Head of caudate nucleus (tissue), 42 donors: Measurements from ENCODE around the gene FOCAD.
A peak's percentile ranks its signal among the peaks of the same experiment; 100 is the strongest.

Experiments
- DNase-seq, 42 donors: peaks; one replicate each; pipeline versions ENCODE4 v3.0.0 to v3.0.0-alpha.2; 2020 to 2021; ENCODE audit warnings: mixed read lengths in 7 of 42
- intact Hi-C: fragments of 100-400 bp; cut with DNase I; formaldehyde crosslinking; loops from one replicate; pipeline ENCODE4 v1.15.0; 2022

FOCAD gene

GRCh38 chr9:20835377-20836286 lies 151.6 kb downstream of the FOCAD start:
- intact Hi-C loops = no loop called here
- DNase-seq = peak in 2 of 42 donors; percentile 2 to 17

GRCh38 chr9:20837166-20837565 lies 153.1 kb downstream of the FOCAD start:
- no peak for DNase-seq
- intact Hi-C loops = no loop called here

DNA sequence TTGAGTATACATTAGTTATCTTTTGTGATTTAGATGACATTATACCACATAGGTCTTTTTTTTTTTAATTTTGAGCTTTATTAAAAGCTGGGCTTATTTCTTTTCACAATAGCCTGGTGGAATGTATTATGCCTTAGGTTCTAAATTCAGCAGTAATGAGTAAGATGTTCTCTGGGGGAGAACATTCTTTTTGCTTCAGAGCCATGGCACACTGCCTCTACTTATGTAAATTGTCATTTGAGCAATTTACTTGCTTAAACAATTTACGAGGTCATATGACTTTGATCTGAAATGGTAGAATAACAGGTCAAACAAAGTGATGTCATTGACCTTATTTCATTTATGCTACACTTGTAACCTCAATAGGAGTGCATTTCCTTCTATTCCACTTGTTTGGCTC lies 154.2 kb downstream of the FOCAD start:
- intact Hi-C loops = no loop called here
- DNase-seq = peak in 3 of 42 donors; percentile 1 to 9 (median 8)

DNA sequence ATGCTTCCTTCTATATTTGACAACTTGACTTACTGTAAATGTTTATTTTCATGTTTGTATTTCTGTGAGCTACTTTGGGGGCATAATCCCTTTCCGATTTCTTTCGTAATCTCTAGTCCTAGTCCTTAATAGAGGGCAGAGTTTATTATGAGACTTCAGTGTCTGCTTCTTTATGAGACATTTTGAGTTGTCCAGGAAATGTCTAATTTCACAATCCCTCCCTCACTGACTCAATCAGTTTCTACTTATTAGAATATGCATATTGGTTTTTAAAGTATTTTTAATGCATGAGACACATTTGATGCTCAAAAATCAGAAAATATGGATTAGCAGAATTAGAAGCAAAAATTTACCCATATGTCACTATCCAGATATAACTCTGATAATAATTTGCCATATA lies 160.9 kb downstream of the FOCAD start:
- DNase-seq = no peak
- intact Hi-C loops = no loop called here

DNA sequence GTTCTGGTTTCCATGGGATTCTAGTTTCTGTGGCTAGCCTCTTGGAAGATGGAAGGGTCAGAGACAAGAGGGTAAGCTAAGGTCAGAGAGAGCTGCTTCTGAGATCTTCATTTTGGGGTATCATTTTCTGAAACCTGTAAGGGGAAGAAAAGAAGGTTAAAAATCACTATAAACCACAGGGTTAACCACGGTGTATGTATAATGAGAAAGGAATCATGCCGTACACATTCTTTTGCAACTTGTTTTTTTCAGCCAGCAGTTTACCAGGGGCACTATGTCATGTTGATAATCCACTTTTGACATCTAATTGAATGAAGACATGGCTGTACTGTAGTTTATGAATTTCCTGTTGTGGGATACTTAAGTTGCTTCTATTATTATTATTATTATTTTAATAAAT lies 164.4 kb downstream of the FOCAD start:
- no peak for DNase-seq
- intact Hi-C loops = no loop called here

DNA sequence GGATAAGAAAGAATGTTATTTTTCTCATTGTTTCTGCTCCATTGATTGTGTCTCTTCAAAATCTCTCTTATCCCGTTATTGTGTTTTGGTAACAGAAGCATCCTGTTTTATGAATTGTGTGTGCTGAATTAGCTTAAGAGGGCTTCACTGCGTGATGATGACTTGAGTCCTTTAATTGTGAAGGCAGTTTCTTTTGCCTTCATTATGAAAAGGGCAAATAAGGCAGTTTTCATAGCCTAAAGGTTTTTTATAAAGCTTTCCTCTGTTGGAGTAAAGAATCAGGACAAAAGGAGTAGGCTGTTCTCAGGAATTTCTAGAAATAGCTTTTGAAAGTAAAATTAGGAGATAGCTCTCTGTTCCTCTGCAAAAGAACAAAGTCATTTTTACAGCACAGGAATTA lies 169.8 kb downstream of the FOCAD start:
- intact Hi-C loops = no loop called here
- DNase-seq = no peak

- no peak for DNase-seq
- intact Hi-C loops = no loop called here
Observed at GRCh38 chr9:20854444-20854843, 170.4 kb downstream of the FOCAD start.

GRCh38 chr9:20863945-20864344 lies 179.9 kb downstream of the FOCAD start:
- intact Hi-C loops = no loop called here
- no peak for DNase-seq

GRCh38 chr9:20865347-20865746 lies 181.3 kb downstream of the FOCAD start:
- intact Hi-C loops = no loop called here
- DNase-seq = no peak

DNA sequence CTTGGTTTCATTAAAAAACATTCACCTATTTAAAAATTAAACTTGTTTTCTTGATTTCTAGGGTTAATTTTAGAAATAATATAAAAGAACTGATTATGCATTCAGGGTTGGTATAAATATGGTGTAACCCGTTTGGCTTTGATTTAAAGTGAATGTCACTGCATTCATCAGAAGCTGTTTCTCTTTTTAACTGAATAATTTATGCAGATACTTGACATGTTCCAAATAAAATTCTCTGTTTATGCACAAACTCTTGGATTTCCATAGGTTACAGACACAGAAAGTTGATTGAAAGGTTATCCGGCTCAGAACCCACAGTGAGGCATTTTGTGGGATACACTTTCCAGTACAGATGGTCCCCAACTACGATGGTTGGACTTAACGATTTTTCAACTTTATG lies 186.1 kb downstream of the FOCAD start:
- no peak for DNase-seq
- intact Hi-C loops = no loop called here

DNA sequence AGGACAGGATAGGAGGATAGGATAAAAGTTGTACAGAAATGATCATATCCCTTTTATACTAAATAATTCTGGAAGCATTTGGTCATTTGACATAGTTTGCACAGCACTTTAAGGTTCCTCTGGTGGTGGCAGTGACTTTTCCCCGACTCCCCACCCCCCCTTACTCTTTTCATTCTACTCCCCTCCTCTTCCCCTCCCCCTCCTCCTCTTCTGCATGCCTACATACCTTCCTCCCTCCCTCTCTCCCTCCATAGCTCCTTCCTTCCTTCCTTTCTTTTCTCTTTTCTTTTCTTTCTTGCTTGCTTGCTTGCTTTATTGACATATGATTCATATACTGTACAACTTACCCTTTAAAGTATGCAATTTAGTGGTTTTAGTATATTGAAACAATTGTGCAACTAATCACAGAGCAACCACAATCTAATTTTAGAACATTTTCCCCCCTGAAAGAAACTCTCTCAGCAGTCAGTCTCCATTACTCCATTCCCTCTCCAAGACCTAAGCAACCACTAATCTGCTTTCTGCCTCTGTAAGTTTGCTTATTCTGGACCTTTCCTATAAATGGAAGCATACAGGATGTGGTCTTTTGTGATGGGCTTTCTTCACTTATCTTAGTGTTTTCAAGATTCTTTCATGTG lies 188.4 kb downstream of the FOCAD start:
- no peak for DNase-seq

DNA sequence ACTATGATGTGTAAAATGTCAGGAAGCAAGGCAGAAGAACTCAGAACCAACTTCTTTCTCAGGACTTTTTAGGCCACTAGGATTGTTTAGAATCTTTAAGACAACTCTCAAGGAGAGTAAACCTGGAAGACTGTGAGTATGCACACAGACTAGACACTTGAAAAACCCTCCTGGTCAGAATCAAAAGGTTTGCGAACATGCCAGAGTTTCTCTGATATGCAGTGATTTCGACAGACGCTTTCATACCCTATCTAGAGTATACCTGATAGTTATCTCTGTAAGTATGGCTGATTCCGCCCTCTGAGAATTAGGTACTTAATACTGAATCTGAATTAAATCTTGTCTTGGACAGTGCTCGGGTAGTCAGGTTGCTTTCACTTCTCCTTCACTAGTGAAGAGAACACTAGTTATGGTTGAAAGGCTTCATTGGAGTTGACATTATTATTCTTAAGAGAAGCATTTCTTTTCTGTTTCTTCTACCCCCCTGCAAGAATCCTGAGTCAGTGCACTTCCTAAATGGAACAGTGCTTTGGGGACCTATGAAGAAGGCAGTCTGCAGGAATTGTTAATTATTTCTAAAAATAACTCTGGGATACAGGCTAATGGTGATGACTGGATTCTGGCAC lies 189.3 kb downstream of the FOCAD start:
- no peak for DNase-seq
- intact Hi-C loops = no loop called here

More for the DNA sequence above, 188.4 kb downstream of the FOCAD start:
- intact Hi-C loops = no loop called here

GRCh38 chr9:20880271-20880670 lies 196.2 kb downstream of the FOCAD start:
- DNase-seq = no peak
- intact Hi-C loops = no loop called here

GRCh38 chr9:20880675-20881074 lies 196.6 kb downstream of the FOCAD start:
- intact Hi-C loops = no loop called here
- DNase-seq = no peak

- intact Hi-C loops = no loop called here
- peak in 41 of 42 donors; percentile 13 to 82 (median 50) for DNase-seq
Observed at GRCh38 chr9:20884985-20885593, 201.0 kb downstream of the FOCAD start.

DNA sequence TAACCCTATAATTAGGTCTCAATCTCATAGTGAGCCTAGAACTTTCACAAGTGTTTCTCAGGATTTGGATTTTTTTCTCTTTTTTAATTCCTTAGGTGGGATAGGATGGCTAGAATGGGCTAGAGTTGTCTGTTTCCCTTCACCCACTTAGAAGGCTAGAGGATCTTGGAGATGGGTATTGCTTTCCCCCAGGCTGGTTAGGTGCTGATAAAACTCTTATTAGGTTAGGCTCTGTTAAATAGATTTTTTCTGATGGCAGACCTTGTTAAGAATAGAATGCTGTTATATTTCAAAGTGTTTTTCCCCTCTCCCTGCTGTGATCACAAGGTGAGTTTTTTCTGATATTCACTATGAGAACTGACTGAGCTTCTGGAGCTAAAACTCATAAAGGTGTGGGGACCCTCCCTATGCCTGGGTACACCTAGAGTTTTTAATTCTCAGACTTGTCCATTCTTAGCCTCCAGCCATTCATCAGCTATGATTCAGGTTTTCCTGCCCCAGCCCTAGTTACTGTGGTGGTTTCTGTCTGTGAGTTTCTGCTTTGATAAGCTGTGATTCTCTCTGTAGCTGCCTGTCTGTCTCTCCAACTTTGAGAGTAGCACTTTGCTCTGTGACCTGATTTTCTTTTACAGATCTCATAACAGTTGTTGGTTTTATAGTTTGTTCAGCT lies 215.0 kb downstream of the FOCAD start:
- no peak for DNase-seq
- intact Hi-C loops = no loop called here

- intact Hi-C loops = no loop called here
- DNase-seq = no peak
Observed at GRCh38 chr9:20903212-20903611, 219.2 kb downstream of the FOCAD start.

- DNase-seq = no peak
- intact Hi-C loops = no loop called here
Observed at GRCh38 chr9:20904995-20905394, 220.9 kb downstream of the FOCAD start.

DNA sequence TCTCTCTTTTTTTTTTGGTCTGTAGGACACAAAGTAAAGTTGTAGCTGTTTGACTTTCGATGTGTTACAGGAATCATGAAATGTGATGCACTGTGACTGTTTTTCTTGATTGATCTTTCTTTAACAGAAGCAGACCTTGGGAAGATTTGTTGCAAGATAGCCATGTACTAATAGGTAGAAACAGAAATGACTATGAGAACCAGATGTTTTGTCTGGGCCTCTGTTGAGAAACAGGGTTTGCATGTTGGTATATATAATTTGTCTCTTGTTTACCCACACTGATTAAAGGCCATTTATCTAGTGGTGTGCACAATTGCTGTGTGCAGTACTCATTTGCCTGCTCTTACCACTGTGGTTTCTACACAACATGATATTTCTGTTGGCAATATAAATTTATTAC lies 222.3 kb downstream of the FOCAD start:
- intact Hi-C loops = no loop called here
- no peak for DNase-seq
